Hepatocyte (in vitro differentiated cells): Measurements from ENCODE around the gene KMT5B. TPM values are rescaled to one million over a fixed set of nuclear protein-coding genes. Genes with fewer than 3 reads are reported as not detected.

Source experiments
- DNase-seq: peaks from one replicate; pipeline ENCODE4 v3.0.0-alpha.2; 2016; ENCODE audit warnings: low spot score
- H2AFZ ChIP-seq: fragments of 200-600 bp; sonication (generic); 2 replicates; pipeline ENCODE4 v1.6.0; 2016; ENCODE audit warnings: antibody characterized with exemption, mild to moderate bottlenecking
- H3K27ac ChIP-seq: fragments of 200-600 bp; sonication (generic); 2 replicates; pipeline ENCODE4 v1.5.1; 2016; ENCODE audit warnings: mild to moderate bottlenecking
- H3K27me3 ChIP-seq: fragments of 200-600 bp; sonication (generic); 2 replicates; pipeline ENCODE4 v1.6.1; 2016
- H3K36me3 ChIP-seq: fragments of 200-600 bp; sonication (generic); replicated peaks from 2 replicates; pipeline ENCODE4 v1.5.1; 2016; ENCODE audit warnings: low read depth; ENCODE audit not compliant: insufficient read depth
- H3K4me1 ChIP-seq: fragments of 200-600 bp; sonication (generic); 2 replicates; pipeline ENCODE4 v1.5.1; 2016; ENCODE audit warnings: mild to moderate bottlenecking, moderate library complexity; ENCODE audit not compliant: insufficient read depth
- H3K4me2 ChIP-seq: fragments of 200-600 bp; sonication (generic); 2 replicates; pipeline ENCODE4 v1.6.0; 2016
- H3K4me3 ChIP-seq: fragments of 200-600 bp; sonication (generic); 2 replicates; pipeline ENCODE4 v1.5.1; 2016; ENCODE audit warnings: mild to moderate bottlenecking
- H3K79me2 ChIP-seq: fragments of 200-600 bp; sonication (generic); 2 replicates; pipeline ENCODE4 v1.6.0; 2017; ENCODE audit warnings: mild to moderate bottlenecking
- H3K9me2 ChIP-seq: fragments of 200-600 bp; sonication (generic); replicated peaks from 2 replicates; pipeline ENCODE4 v1.6.0; 2017; ENCODE audit warnings: mild to moderate bottlenecking; ENCODE audit not compliant: insufficient read depth
- H3K9me3 ChIP-seq: fragments of 200-600 bp; sonication (generic); 2 replicates; pipeline ENCODE4 v1.5.1; 2016; ENCODE audit warnings: low read depth, mild to moderate bottlenecking
- H4K20me1 ChIP-seq: fragments of 200-600 bp; sonication (generic); 2 replicates; pipeline ENCODE4 v1.6.0; 2016; ENCODE audit warnings: mild to moderate bottlenecking; ENCODE audit not compliant: insufficient read depth, poor library complexity, severe bottlenecking
- CTCF ChIP-seq: fragments of 200-600 bp; sonication (generic); IDR thresholded peaks from 2 replicates; pipeline ENCODE4 v1.5.1; 2016; ENCODE audit warnings: antibody characterized with exemption, mild to moderate bottlenecking; ENCODE audit not compliant: poor library complexity
- EZH2 ChIP-seq: fragments of 200-600 bp; sonication (generic); IDR thresholded peaks from 2 replicates; pipeline ENCODE4 v1.6.1; 2016; ENCODE audit warnings: antibody characterized with exemption, mild to moderate bottlenecking, borderline replicate concordance
- EZH2phosphoT487 ChIP-seq: fragments of 200-600 bp; sonication (generic); IDR thresholded peaks from one replicate; pipeline ENCODE4 v1.6.1; 2018; ENCODE audit warnings: antibody characterized with exemption, mild to moderate bottlenecking, low read depth, moderate library complexity; ENCODE audit not compliant: unreplicated experiment, severe bottlenecking
- WGBS: methylation state at CpG from one replicate; pipeline ENCODE4 v1.1.6; 2016; ENCODE audit warnings: low lambda C conversion rate; ENCODE audit errors: missing lambda C conversion rate; 5-methylcytosine and 5-hydroxymethylcytosine counted together
- polyA plus RNA-seq: library from polyadenylated mRNA; unstranded; fragments of >200 nt; fragmentation: Nextera tagmentation; extraction: Ambion mirVana; gene quantifications from 2 replicates; pipeline ENCODE4 v1.2.1, GENCODE V29; 2016
- total RNA-seq: library from RNA; depleted of rRNA; stranded (reverse); fragments of >200 nt; gene quantifications from 2 replicates; pipeline ENCODE4 v1.2.3, GENCODE V29; 2014

KMT5B gene
- total and polyA plus RNA-seq, 2 experiments from 2014 or later: 29.9 to 36.0 TPM

- DNase-seq: no peak
- Histone ChIP-seq H3K9me2 (no peaks in the 10 kb centered on the region), H3K4me1 (peaks cover 32% of the 10 kb centered on the region), H3K9me3 (no peaks in the 10 kb centered on the region), H4K20me1 (no peaks in the 10 kb centered on the region), H3K36me3 (no peaks in the 10 kb centered on the region), H3K4me2 (no peak overlapping the region), H3K27me3 (no peaks in the 10 kb centered on the region), H3K4me3 (no peak overlapping the region), H3K79me2 (peaks cover 3% of the 10 kb centered on the region), H2AFZ (no peak overlapping the region), H3K27ac (no peak overlapping the region)
- no peak for TF ChIP-seq CTCF
- no peak for TF ChIP-seq EZH2
- TF ChIP-seq EZH2phosphoT487: no peak
- 90% methylated on average over 4 of the region's 4 CpGs for WGBS
Observed at GRCh38 chr11:68125164-68125563, 87.9 kb downstream of the KMT5B start.

- Histone ChIP-seq H3K27ac (peak overlapping the region; percentile 88), H2AFZ (no peak overlapping the region), H3K4me2 (no peak overlapping the region), H3K4me3 (no peak overlapping the region), H3K27me3 (no peaks in the 10 kb centered on the region), H3K9me3 (no peaks in the 10 kb centered on the region), H4K20me1 (peaks cover 18% of the 10 kb centered on the region), H3K4me1 (peaks cover 49% of the 10 kb centered on the region), H3K9me2 (no peaks in the 10 kb centered on the region), H3K36me3 (no peaks in the 10 kb centered on the region), H3K79me2 (peaks cover 24% of the 10 kb centered on the region)
- DNase-seq: peak; percentile 27
- 88% methylated on average over 9 of the region's 9 CpGs for WGBS
- TF ChIP-seq CTCF: no peak
- TF ChIP-seq EZH2phosphoT487: no peak
- no peak for TF ChIP-seq EZH2
Observed at GRCh38 chr11:68122936-68123539, 90.1 kb downstream of the KMT5B start.

GRCh38 chr11:68121067-68121899 is 91.8 kb downstream of the KMT5B start, which contains the start of gene CHKA:
TSS of gene CHKA (minus strand) at chr11:68121388. CDS start at chr11:68121177, 211 bp downstream.
- peak within 1 kb of the TSS; percentile 81 for H3K4me2 ChIP-seq
- H3K36me3 ChIP-seq: no peaks in the 10 kb centered on the region
- peak within 1 kb of the TSS; percentile 85 for H3K4me3 ChIP-seq
- 0% methylated on average over 5 of the region's 107 CpGs for WGBS
- peak; percentile 99 for DNase-seq
- no peaks in the 10 kb centered on the region for H3K9me2 ChIP-seq
- H3K27me3 ChIP-seq: no peaks in the 10 kb centered on the region
- H3K4me1 ChIP-seq: peaks cover 50% of the 10 kb centered on the region
- H3K79me2 ChIP-seq: peaks cover 42% of the 10 kb centered on the region
- H3K9me3 ChIP-seq: no peaks in the 10 kb centered on the region
- peak; percentile 1 for TF ChIP-seq CTCF
- TF ChIP-seq EZH2phosphoT487: no peak
- no peak for TF ChIP-seq EZH2
- H3K27ac ChIP-seq: peak within 1 kb of the TSS; percentile 99
- peaks cover 36% of the 10 kb centered on the region for H4K20me1 ChIP-seq
- peak within 1 kb of the TSS; percentile 66 for H2AFZ ChIP-seq
